H1 (cell line): ENCODE measurements around the gene ALDOA.

ENCODE experiments used
- CTCF ChIP-seq, 3 experiments: IDR thresholded peaks; 1 replicate in 2 of 3; 2 replicates in 1 of 3; pipeline versions ENCODE4 v1.5.1 to v1.6.1; 2011; ENCODE audit warnings: low read length in 3 of 3, mild to moderate bottlenecking in 3 of 3, inconsistent platforms in 2 of 3, low read depth in 1 of 3, moderate library complexity in 1 of 3; ENCODE audit not compliant: insufficient read depth in 1 of 3; ENCODE audit errors: control extremely low read depth in 1 of 3
- EGR1 ChIP-seq: IDR thresholded peaks from 2 replicates; pipeline ENCODE4 v1.6.1; 2011; ENCODE audit warnings: low read depth, low read length, borderline replicate concordance
- EZH2 ChIP-seq: fragments of 200-600 bp; sonication (generic); IDR thresholded peaks from 2 replicates; pipeline ENCODE4 v1.7.1; 2012; ENCODE audit warnings: low read depth, mild to moderate bottlenecking, moderate library complexity, low read length, inconsistent platforms; ENCODE audit not compliant: severe bottlenecking
- POLR2A ChIP-seq, 2 experiments: IDR thresholded peaks; 1 replicate in 1 of 2; 2 replicates in 1 of 2; pipeline ENCODE4 v1.6.1; 2011; ENCODE audit warnings: low read depth in 2 of 2, low read length in 2 of 2, mild to moderate bottlenecking in 2 of 2; ENCODE audit errors: control extremely low read depth in 1 of 2
- SAP30 ChIP-seq: fragments of 300-600 bp; sonication (generic); IDR thresholded peaks from 2 replicates; pipeline ENCODE4 v1.7.1; 2012; ENCODE audit warnings: low read length, moderate library complexity, mild to moderate bottlenecking, inconsistent platforms; ENCODE audit not compliant: insufficient read depth, insufficient replicate concordance
- ZNF274 ChIP-seq: IDR thresholded peaks from 2 replicates; pipeline ENCODE4 v1.7.0; 2012; ENCODE audit warnings: low read length, borderline replicate concordance; ENCODE audit errors: extremely low read depth

DNA sequence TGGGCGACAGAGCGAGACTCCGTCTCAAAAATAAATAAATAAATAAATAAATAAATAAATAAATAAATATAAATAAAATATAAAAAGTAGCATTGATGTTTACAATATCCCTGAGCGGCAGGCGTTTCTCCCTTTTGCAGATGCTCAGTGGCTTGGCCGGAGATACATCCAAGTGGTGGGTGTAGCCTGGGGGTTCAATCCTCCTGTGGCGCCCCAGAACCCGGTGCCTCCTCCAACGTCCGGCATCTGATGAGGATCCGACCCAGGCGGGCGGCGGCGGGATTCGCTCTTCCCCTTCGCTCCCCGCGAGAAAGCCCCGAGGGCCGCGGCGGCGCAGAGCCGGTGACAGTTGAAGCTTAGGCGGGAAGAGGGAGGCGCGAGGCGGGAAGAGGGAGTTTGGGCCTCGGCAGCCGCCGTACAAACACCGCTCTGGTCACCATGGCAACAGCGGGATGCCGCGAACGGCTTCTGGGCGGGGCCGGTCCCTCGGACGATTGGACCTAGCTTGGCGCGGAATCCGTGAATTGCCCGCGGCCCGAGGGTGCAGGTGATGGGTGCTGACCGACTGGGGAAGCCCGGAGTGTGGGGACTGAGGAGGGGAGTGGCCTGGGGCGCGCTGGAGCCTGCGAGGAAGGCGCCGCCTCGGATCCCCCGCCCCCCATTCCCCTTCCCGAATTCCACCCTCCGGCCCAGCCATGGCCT is 12.7 kb upstream of the ALDOA start:
- TF ChIP-seq ZNF274: no peak
- TF ChIP-seq CTCF (IDR thresholded peaks at IDR 0.05; ENCODE audit: control extremely low read depth in 1 of 3, insufficient read depth in 1 of 3, low read depth in 1 of 3, low read length in 3 of 3): no peak
- TF ChIP-seq EZH2: no peak
- TF ChIP-seq POLR2A (IDR thresholded peaks at IDR 0.05; ENCODE audit: control extremely low read depth in 1 of 2, low read depth in 2 of 2, low read length in 2 of 2): no peak
- TF ChIP-seq SAP30: no peak
- no peak for TF ChIP-seq EGR1
